ENCODE results near the gene NUBPL.
"Not testable (repeated sequence)": the region's sequence is repeated elsewhere in the genome, so short reads cannot be mapped to it uniquely, and the experiment has no call there.

NUBPL gene

GRCh38 chr14:31749275-31749674 lies 188.1 kb downstream of the NUBPL start:
- DNase-seq = no peak

DNA sequence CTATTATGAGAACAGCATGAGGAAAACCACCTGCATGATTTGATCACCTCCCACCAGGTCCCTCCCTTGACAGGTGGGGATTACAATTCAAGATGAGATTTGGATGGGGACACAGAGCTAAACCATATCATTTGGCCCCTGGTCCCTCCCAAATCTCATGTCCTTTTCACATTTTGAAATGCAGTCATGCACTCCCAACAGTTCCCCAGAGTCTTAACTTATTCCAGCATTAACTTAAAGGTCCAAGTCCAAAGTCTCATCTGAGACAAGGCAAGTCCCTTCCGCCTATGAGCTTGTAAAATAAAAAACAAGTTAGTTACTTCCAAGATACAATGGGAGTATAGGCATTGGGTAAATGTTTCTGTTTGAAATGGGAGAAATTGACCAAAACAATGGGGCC lies 189.8 kb downstream of the NUBPL start:
- DNase-seq = not testable (repeated sequence)

GRCh38 chr14:31752867-31753661 lies 191.9 kb downstream of the NUBPL start:
- DNase-seq = no peak

DNA sequence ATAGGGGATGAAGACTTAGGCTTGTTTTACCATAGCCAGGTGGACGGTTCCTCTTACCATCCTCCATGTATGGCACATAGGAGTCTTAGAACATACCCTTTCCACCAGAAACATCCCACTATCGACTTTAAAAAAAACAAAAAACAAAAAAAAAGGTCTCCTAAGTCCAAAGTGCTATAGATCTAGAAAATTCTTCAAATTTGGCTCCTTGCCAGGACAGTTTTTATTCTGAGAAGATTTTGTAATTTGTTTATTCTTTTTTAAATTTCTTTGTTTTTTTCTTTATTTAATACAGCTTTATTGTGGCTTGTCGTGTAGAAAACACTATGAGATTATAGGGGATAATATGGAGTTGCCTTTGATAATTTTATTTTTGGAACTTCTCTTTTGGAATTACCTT lies 197.7 kb downstream of the NUBPL start:
- DNase-seq = no peak

- no peak for DNase-seq
Measured at GRCh38 chr14:31760277-31760676, 199.1 kb downstream of the NUBPL start.

DNA sequence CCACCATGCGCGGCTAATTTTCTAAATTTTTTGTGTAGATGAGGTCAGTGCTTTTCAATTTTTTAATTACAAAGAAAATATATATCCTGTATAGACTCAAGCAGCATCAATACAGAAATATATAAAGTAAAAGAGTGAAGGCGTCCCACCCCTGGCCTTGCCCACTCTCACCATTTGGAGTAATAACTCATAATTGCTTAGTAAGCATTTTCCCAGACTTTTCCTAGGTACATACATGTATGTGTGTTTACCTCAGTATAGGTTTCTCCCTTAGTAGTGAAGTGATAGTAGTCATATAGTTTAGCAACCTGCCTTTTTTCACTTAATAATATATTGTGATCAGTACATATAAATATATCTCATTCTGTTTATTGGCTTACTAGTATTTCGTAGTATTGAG lies 200.1 kb downstream of the NUBPL start:
- no peak for DNase-seq

DNA sequence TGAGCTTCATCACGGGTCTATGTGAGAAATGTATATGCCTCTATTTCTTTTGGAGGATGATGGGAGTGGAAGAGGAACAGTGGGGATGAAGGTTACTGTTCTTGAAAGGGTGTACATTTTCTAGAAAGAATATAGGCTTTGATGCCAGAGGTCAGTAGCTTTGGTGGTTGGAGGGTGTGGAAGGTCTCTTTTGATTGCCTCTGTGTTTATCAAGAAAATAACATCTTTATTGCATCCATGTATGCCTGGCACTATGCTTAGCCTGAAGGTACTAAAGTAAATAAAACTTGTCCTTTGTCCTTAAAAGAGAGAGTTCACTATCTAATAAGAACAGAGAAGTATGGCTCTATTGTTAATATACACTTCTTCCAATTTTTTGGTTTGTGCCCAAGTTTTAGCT lies 201.8 kb downstream of the NUBPL start:
- DNase-seq = no peak

- DNase-seq = no peak
Measured at GRCh38 chr14:31766315-31766892, 205.2 kb downstream of the NUBPL start.

DNA sequence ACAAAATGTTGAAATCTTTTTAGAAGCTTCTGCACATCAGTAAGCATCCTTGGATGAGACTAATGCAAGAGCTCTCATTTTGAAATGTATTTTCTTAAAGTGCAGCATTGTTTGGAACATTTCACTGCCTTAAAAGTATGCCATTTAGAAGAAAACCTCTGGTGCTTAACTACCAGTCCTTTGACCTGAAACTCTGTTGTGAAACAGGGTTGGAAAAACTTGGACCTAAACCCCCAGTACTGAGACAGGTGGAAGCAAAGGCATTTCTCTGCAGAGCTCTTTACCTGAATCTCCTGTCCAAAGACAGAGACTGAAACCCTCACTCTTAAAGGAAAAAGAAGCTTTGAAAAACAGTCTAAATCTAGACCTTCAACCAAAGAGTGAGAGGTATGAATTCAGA lies 207.2 kb downstream of the NUBPL start:
- DNase-seq = no peak

- DNase-seq = no peak
Measured at GRCh38 chr14:31770271-31770670, 209.1 kb downstream of the NUBPL start.

DNA sequence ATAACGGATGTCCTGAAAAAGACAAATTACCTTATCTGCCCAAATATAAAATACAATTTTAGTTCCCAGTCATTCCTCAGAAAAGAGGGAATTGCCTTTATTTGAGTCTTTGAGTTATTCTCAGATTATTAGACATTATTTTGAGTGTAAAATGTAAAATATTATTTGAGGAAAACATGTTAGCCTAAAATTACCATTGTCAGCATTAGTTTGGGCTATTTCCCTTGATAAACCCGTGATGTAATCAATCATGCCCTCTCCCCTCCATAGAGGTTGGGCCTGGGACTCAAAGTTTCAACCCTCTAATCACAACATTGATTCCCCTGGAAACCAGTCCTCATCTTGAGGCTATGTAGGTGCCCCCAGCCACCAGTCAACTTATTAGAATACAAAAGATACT lies 213.4 kb downstream of the NUBPL start:
- DNase-seq = no peak

GRCh38 chr14:31777312-31777711 lies 216.1 kb downstream of the NUBPL start:
- no peak for DNase-seq

DNA sequence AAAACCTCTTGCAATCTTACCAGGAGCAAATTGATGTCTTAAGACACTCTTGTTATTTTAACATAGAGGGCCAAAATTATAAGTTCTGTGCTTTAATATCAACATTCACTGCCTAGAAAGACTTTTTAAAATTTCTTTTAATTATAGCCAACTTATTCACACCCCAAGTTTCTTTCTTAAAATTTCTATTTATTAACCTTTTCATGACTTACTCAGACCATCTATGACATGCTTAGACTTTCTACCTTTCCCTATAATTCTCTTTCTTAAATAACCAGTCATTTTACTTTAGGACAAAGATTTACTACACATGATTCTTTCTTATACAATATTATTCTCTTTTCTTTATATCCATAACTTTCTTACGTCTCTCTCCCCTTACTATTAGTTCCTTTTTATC lies 220.4 kb downstream of the NUBPL start:
- DNase-seq = peak; percentile 29

DNA sequence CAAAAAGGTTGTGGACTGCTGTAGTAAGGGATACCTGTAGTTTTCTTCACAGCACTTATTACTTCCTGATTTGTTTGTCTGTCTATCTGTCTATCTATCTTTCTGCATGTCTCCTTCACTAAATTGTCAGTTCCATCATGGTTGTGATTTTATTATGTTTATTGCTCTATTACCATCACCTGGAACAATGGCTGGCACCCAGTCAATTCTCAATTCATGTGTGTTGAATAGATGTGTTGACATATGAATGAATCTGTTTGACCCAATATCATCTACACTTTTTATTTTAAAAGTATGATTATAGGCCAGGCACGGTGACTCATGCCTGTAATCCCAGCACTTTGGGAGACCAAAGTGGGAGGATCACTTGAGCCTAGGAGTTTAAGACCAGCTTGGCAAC lies 224.4 kb downstream of the NUBPL start:
- DNase-seq = no peak

GRCh38 chr14:31787377-31787776 lies 226.2 kb downstream of the NUBPL start:
- no peak for DNase-seq

GRCh38 chr14:31788340-31788739 lies 227.1 kb downstream of the NUBPL start:
- DNase-seq = no peak

DNA sequence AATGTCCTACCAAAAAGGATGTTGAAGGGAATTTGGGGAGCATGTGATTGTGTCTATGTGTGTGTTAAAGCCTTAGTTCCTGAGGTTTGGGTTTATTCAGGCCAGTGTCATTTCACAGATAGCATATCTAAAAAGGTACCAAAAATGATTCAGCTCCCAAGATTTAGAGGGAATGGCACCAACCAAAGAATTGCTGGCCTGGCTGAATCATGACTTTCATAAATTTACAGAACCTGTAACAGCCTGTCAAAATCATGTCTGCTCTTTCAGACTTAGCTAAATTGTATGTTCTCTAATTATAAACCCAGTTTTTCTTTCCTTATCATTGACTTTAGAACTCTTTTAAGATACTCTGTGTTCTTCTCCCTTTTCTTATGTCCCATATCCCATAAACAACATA lies 231.5 kb downstream of the NUBPL start:
- no peak for DNase-seq

DNA sequence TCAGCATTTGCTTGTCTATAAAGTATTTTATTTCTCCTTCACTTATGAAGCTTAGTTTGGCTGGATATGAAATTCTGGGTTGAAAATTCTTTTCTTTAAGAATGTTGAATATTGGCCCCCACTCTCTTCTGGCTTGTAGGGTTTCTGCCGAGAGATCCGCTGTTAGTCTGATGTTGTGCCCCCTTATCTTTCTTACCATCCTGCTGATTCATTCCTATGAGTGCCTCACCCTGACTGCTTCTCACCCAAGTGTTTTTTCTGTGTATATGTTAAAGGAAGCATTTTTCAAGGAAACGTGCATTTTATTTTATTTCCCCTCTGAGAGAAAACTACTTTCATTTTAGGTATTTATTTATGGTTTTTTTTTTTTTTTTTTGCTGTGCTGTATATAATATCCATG lies 236.7 kb downstream of the NUBPL start:
- not testable (repeated sequence) for DNase-seq

- no peak for DNase-seq
Measured at GRCh38 chr14:31802838-31803237, 241.6 kb downstream of the NUBPL start.

DNA sequence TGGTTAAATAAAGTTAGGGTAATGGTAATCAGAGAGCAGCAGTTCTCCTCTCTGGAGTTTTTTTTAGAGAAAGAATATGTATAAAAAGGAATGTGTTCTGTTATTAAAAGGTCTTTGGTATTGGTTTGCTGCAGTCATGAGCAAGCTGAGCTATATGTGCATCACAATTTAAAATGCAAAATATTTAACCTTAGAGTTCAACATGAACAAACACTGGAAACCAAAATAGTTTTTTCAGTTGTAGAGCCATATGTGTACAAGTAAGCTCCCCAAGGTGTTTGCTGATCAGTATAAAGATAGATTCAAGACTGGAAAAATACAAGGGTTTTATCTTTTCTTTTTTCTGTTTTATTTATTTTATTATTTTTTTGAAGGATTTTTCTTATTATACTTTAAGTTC lies 245.0 kb downstream of the NUBPL start:
- no peak for DNase-seq

- not testable (repeated sequence) for DNase-seq
Measured at GRCh38 chr14:31811693-31812628, 250.8 kb downstream of the NUBPL start.

DNA sequence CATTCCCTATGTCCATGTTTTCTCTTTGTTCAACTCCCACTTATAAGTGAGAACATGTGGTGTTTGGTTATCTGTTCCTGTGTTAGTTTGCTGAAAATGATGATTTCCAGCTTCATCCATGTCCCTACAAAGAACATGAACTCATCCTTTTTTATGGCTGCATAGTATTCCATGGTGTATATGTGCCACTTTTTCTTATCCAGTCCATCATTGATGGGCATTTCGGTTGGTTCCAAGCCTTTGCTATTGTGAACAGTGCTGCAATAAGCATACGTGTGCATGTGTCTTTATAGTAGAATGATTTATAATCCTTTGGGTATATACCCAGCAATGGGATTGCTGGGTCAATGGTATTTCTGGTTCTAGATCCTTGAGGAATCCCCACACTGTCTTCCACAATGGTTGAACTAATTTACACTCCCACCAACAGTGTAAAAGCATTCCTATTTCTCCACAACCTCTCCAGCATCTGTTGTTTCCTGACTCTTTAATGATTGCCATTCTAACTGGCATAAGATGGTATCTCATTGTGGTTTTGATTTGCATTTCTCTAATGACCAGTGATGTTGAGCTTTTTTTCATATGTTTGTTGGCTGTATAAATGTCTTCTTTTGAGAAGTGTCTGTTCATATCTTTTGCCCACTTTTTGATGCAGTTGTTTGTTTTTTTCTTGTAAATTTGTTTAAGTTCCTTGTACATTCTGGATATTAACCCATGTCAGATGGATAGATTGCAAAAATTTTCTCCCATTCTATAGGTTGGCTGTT lies 252.7 kb downstream of the NUBPL start:
- DNase-seq = not testable (repeated sequence)

DNA sequence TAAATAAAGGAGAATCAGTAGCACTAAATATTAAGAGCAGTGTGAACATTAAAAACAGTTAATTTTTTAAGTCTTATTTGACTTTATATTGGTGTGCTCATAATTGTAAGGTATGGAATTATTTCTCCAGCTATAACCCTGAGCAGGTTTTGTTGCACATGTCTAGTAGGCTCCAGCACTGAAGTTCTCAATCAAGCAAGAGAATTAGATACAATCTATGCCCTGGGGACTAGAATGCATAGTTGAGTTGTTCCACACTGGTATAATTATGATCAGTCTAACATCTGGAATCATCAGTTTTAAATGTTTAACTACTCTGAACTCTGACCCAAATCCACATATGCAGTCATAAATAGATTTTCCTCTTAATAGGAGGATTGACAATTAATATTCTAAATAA lies 258.1 kb downstream of the NUBPL start:
- no peak for DNase-seq
